HG03280 (cell line): ENCODE measurements around the gene LMNB1.
"Not testable (repeated sequence)": the region's sequence is repeated elsewhere in the genome, so short reads cannot be mapped to it uniquely, and the experiment has no call there.

Experiments
- ATAC-seq: cut with Tn5 transposase; IDR thresholded peaks from one replicate; pipeline ENCODE4 v1.9.1; 2021; ENCODE audit warnings: mild to moderate bottlenecking, moderate library complexity; ENCODE audit not compliant: unreplicated experiment

Gene LMNB1, protein sequence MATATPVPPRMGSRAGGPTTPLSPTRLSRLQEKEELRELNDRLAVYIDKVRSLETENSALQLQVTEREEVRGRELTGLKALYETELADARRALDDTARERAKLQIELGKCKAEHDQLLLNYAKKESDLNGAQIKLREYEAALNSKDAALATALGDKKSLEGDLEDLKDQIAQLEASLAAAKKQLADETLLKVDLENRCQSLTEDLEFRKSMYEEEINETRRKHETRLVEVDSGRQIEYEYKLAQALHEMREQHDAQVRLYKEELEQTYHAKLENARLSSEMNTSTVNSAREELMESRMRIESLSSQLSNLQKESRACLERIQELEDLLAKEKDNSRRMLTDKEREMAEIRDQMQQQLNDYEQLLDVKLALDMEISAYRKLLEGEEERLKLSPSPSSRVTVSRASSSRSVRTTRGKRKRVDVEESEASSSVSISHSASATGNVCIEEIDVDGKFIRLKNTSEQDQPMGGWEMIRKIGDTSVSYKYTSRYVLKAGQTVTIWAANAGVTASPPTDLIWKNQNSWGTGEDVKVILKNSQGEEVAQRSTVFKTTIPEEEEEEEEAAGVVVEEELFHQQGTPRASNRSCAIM

GRCh38 chr5:126776499-126777256 is at the start of gene LMNB1:
TSS of gene LMNB1 (plus strand) at chr5:126777136. CDS start at chr5:126777509, 373 bp downstream.
- ATAC-seq: peak; percentile 62

GRCh38 chr5:126732716-126733115 is 44.2 kb upstream of the LMNB1 start:
- ATAC-seq: no peak

DNA sequence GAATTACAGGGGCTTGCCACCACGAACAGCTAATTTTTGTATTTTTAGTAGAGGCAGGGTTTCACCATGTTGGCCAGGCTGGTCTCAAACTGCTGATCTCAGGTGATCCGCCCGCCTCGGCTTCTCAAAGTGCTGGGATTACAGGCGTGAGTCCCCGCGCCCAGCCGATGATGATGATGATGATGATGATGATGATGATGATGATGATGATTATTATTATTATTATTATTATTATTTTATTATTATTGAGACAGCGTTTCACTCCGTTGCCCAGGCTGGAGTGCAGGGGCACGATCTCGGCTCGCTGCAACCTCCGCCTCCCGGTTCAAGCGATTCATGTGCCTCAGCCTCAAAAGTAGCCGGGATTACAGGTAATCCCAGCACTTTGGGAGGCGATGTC is 42.4 kb upstream of the LMNB1 start:
- not testable (repeated sequence) for ATAC-seq

GRCh38 chr5:126736141-126736540 is 40.8 kb upstream of the LMNB1 start:
- no peak for ATAC-seq

DNA sequence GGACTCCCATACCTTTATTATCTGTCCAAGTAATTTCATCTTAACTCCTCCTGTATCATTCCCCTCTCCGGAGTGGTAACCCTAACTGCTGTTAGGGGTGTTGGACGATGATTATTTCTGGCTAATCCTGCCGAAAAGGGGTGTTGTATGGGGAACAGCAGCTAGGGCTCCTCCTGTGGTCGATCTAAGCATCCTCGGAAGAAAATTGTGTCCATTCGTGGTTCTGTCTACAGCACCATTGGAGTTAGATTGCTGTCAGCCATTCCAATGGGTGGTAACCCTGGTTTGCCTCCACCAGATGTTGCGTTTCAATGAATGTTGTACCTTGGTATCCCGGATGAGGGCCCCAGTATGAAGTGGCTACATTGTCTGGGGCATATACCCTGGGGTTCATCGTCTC is 35.6 kb upstream of the LMNB1 start:
- ATAC-seq: no peak

- no peak for ATAC-seq
These were observed 34.5 kb upstream of the LMNB1 start for GRCh38 chr5:126742425-126742824.

DNA sequence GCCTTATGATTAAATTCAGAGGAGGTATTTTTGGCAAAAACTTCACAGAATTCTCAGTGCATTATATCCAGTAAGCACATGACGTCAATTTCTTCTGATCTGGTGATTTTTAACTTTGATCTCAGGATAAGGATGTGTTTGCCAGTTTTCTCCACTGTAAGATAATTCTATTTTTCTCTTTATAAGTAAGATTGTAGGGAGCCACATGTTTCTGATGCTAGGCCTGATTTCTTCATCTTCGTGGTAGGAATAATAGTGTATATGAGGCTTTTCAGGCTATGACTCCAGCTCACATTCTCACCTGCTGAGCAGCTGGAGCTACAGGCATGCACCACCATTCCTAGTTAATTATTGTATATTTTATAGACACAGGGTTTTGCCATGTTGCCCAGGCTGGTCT is 32.1 kb upstream of the LMNB1 start:
- ATAC-seq: no peak

GRCh38 chr5:126745259-126745992 is 31.5 kb upstream of the LMNB1 start:
- no peak for ATAC-seq

- ATAC-seq: no peak
These were observed 30.6 kb upstream of the LMNB1 start for GRCh38 chr5:126746290-126746689.

GRCh38 chr5:126752081-126752785 is 24.7 kb upstream of the LMNB1 start:
- no peak for ATAC-seq

- ATAC-seq: no peak
These were observed 23.7 kb upstream of the LMNB1 start for GRCh38 chr5:126753227-126753626.

DNA sequence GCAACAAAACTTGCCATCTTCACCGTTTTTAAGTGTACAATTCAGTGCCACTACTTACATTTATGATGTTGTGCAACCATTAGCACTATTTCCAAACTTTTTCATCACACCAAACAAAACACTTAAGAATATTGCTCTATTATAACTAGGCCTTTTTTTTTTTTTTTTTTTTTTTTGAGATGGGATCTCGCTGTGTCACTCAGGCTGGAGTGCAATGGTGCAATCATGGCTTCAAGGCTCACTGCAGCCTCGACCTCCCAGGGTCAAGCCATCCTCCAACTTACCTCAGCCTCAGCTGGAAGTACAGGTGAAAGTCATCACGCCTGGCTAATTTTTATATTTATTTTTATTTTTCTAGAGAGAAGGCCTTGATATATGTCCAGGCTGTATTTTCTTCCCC is 22.3 kb upstream of the LMNB1 start:
- ATAC-seq: no peak

DNA sequence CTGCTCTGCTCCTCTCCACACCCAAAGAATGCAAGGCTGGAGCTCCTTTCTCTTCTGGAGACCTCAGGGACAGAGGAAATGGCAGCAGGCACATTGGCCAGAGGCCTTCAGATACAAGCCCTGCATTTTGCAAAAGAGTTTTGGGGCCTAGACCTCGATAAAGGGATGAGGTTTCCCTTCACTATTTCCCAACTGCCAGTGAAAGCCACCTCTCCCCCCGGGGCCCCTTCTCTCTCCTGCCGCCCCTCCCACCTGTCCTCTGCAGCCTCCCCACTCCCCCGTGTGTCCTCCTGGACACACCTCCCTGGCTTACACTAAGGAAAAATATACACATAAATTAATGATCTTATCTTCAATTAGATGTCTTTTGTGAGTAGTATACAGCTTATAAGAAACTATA is 21.3 kb upstream of the LMNB1 start:
- ATAC-seq: no peak

DNA sequence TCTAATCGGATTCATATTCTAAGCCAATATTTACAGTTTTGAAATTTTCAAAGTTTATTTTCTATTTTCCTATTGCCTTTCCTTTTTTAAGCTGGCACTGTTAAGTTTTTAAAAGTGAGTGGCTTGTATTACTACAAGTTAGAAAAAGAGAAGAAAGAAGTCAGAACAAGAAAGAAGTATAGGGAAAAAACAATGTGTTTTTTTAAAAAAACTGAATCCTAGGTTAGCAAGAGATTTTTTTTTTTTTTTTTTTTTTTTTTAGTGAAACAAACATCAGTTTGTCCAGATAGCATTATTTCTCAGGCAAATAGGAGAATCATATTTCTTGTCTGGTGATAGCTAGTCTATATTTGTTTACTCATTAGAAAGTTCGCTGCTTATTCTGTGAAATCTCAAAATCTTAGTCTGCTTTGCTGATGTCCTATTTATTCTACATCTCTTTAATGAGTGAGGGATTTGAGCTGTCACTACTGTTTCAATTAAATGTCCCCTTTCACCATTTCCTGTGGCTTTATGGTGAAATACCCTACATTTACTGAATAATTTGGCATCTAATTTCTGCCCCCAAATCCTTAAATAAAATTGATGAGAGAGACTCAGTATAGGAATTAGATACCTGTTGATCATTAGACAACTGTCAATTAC is 19.1 kb upstream of the LMNB1 start:
- ATAC-seq: no peak

- ATAC-seq: no peak
These were observed 13.6 kb upstream of the LMNB1 start for GRCh38 chr5:126763371-126763770.

DNA sequence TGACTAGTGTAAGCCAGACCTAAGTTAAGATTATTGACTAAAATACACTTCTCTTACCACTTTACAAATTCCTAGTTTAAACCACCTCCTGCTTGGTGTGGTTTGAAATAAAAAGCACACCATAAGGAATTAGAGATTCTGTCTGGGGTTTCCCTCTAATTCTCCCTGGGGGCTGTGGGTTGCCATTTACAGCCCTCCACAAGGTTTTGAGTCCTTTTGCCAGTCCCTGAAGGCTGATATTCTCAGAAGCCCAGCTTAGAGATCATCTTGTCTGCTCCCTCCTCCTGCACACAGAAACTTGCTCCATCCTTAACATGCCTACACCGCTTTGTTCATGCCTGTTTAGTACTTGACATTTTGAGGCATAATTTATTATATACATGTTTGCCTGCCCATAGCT is 7.2 kb upstream of the LMNB1 start:
- no peak for ATAC-seq

GRCh38 chr5:126773536-126773935 is 3.4 kb upstream of the LMNB1 start:
- ATAC-seq: not testable (repeated sequence)

DNA sequence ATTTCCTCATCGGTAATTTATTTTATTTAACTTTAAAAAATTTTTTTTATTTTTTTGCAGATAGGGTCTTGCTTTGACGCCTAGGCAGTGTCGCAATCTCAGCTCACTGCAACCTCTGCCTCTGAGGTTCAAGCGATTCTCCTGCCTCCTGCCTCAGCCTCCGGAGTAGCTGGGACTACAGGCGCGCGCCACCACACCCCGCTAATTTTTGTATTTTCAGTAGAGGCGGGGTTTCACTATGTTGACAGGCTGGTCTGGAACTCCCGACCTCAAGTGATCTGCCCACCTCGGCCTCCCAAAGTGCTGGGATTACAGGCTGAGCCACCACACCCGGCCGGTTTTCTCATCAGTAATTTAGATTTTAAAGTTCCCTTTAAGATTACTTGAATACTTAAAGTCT is 2.3 kb upstream of the LMNB1 start:
- not testable (repeated sequence) for ATAC-seq

- peak; percentile 21 for ATAC-seq
These were observed 480 bp downstream of the LMNB1 start for GRCh38 chr5:126777257-126777974.
